HG03135 (cell line): ENCODE measurements around the gene FMN1.
A peak's percentile ranks its signal among the peaks of the same experiment; 100 is the strongest.

ENCODE experiments used
- ATAC-seq: cut with Tn5 transposase; IDR thresholded peaks from one replicate; pipeline ENCODE4 v1.9.1; 2021; ENCODE audit warnings: mild to moderate bottlenecking, moderate library complexity; ENCODE audit not compliant: unreplicated experiment

FMN1 gene

GRCh38 chr15:32843219-32843815 is 351.2 kb downstream of the FMN1 start:
- no peak for ATAC-seq

- ATAC-seq = no peak
Measured at GRCh38 chr15:32842081-32842480, 352.4 kb downstream of the FMN1 start.

- no peak for ATAC-seq
Measured at GRCh38 chr15:32840507-32841245, 353.8 kb downstream of the FMN1 start.

GRCh38 chr15:32838820-32839219 is 355.7 kb downstream of the FMN1 start:
- ATAC-seq = no peak

- ATAC-seq = no peak
Measured at GRCh38 chr15:32838338-32838737, 356.2 kb downstream of the FMN1 start.

DNA sequence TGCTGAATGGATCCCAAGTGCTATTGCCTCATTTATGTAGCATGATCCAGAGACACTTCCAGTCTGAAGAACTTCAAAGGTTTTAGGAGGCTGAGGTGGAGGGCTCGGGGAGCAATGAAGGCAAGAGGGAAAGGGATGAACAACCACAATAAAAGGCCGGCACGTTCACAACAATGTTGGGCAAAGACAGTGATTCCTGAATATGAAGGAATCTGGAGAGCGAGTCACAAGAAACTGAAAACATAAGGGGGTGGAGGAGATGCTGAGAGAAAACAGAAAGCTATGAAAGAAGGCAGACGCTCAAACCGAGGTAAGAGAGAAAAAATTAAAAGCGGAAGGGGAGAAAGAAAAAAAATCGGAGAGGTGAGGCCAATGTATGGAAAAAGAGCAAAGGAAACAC is 356.6 kb downstream of the FMN1 start:
- ATAC-seq = no peak

DNA sequence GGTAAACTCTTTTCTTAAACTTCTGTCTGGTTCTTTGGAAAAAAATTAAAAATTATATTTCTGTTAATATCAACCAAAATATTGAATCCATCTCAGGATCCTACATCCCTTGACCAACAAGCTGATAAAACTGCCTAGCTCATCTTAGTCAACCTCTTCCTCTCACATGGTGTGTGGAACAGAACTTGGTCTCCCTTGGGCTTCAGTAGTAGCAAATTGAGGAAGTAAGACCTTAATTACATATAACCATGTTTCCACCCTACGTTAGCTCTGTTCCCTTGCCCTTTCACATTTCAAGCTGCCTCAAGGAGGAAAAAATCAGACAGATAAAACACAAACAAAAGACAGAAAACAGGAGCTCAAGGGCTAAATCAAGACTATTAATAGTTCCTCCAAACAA is 360.4 kb downstream of the FMN1 start:
- ATAC-seq = peak; percentile 93

GRCh38 chr15:32833379-32833821 is 361.1 kb downstream of the FMN1 start:
- no peak for ATAC-seq

- no peak for ATAC-seq
Measured at GRCh38 chr15:32831485-32831884, 363.0 kb downstream of the FMN1 start.

GRCh38 chr15:32830241-32830640 is 364.3 kb downstream of the FMN1 start:
- ATAC-seq = no peak

DNA sequence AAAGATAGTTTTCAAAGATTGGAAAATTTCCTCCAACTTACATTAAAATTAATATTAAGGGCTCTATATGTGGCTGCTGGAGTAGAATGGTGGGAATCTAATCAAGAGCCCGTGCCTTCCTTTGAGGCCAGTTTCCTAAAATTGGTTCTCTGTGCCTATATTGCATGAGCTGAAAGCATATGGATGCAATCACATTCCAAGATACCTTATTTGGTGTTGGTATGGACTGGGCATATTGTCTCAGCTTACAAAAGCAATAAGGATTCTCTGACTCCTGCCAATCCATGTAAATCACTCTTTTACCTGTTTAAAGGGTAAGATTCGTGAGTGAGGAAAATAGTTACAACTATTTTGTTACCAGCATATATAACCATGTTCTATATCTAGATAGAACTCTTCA is 365.1 kb downstream of the FMN1 start:
- no peak for ATAC-seq

DNA sequence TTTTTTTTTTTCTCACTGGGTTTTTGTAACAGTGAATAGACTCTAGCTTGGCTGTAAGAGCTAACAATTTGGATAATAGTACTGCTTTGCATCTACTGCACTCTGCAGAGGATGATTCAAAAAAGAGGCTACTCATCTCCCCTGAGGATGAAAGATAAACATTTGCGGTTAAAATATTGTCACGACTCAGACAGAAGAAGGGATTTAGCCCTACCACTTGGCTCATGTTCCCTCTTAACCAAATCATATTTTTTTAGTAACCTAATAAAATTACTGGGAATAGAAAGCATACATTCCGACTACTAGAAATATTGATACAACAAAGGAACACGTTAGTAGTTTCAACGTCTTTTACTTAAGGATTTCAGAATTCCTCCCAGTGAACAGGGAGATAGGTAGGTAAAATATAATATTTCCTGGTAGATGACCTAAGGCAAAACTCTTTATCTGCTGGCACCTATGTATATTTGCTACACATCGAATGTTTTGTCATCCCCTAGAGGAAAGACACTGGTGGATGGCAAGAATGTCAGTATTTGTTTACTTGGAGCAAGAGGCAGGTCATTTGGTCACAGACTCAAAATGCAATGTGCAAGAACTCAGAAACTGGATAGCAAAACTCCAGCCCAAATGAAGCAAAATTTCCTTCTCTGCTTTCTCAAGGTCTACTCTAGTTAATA is 365.9 kb downstream of the FMN1 start:
- ATAC-seq = no peak

DNA sequence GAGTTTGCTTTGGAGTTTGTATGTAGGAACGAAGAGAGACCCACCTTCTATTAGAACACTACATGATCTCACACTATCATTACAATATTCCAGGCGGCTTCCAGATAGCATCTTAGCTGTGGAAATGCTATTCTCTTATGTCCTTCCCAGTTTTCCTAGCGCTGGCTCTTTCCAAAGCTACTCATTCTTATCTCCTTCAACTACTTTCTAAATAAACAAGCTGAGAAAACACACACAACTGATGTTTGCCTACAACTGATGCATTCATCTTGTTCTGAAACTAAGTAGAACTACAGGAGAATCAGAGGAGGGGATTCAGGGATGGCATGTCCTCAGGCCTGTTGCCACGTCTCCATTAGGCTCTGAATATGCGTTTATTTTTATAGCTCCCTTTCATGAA is 367.8 kb downstream of the FMN1 start:
- ATAC-seq = no peak

DNA sequence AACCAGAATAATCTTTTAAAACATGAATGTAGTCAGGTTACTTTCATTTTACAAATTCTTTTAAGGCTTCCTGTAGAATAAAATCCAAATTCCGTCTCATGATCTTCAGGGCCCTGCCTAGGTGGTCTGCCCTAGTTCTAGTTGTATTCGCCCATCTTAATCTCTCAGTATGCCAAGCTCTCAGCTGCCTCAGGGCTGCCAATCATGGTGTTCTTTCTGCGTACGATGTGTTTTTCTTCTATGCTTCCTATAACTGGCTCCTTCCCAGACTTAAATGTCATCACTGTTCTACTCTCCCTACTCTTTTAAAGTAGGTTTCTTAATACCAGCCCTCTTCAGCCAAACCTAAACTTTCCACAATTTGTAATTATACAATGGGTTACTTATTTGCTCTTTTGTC is 369.3 kb downstream of the FMN1 start:
- ATAC-seq = no peak

DNA sequence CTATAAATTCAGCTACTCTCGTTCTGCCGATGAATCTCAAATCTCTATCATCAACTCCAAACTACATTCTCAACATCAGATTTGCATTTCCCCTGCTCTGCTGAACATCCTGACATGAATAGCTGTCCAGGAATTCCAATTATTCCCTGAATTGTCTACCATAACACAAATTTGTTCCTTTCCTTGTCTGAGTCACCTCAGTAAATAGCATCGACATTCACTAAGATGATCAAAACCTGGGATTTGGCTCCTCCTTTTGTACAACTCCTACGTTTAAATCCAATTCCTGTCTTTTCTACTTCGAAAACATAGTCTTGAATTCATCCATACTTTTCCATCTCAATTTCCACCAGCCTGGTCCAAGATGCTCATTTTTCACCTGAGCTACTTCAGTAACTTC is 369.7 kb downstream of the FMN1 start:
- ATAC-seq = no peak

DNA sequence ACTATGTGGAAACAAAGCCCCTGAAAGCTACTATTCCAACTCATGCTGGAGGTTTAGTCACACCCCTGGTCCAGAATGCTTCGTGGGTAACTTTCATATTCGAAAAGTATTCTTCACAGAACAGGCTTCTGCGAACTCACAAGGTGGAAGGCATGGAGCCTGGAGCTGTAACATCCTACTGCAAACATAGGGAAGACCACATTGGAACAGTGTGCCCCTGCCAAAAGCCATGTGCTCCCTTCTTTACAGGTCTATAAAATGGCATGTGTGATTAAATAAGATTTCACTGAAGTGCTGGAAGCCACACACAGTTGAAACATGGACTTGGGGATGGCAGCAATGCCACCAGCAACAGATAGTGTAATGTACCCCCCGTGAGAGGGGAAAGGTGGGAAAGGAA is 370.8 kb downstream of the FMN1 start:
- no peak for ATAC-seq

DNA sequence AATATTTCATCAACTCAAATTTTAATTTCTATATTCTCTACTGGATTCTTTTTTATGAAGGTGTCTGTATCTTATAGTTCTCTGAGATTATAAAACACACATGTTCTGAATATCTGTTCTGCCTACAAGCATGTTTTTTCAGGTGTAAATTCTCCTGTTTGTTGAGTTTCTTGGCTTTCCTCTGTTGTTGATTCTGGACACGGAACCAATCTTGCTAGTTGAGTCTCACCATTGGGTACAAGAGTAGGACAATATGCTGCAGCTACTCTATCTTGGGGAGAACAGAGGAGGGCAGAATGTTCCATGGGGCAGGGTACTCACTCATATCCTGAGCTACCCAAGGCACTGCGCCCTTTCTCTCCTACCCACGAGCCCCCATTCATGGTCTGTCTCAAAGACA is 371.8 kb downstream of the FMN1 start:
- no peak for ATAC-seq

- no peak for ATAC-seq
Measured at GRCh38 chr15:32819448-32819847, 375.1 kb downstream of the FMN1 start.

DNA sequence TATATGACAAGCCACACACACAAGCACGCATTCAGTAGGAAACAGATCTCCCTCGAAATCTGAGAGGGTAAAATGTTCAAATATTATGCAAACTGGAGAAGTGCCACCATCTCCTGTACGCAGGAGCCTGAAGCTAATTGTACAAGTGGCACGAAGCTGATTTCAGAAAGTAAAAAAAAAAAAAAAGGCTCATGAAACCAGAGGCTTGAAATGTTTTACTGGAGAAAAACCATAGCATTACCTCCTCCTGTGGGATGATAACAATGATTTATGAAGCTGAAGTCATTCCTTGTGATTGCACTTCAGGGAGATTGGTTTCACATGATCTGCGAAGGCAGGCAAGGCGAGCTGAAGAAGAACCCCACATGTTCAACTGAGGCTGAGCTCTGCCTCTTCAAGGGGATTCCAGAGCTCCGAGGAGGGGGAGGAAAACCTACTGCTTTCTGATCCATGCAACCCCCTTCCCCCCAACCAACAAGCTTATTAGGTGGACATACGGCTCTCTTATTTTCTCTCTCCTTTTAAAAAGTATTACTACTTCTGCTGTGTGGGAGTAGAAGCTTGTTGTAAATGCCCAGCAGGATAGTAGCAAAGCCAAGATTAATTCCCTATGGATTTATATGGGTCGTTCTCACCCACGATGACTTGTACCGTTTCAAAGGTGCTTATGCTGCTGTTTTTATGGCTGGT is 375.6 kb downstream of the FMN1 start:
- ATAC-seq = no peak

DNA sequence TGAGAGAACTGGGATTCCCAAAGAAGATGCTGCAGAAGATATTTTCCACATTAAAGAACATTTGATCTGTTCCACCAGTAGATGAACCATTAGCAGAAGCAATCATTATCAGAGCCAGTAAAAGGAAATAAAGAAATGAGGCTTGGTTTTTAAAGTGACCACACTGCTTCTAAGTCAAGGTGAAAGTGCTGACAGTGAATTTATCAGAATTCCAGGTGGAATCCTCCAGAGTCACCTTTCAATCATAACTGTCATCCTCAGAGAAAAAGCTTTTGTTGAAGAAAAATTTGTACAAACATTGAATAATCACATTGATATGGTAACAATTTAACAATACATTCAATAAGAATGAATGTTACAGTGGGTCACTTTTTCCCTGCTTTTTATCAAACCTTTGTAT is 376.9 kb downstream of the FMN1 start:
- ATAC-seq = no peak

GRCh38 chr15:32807331-32807730 is 387.2 kb downstream of the FMN1 start:
- no peak for ATAC-seq

DNA sequence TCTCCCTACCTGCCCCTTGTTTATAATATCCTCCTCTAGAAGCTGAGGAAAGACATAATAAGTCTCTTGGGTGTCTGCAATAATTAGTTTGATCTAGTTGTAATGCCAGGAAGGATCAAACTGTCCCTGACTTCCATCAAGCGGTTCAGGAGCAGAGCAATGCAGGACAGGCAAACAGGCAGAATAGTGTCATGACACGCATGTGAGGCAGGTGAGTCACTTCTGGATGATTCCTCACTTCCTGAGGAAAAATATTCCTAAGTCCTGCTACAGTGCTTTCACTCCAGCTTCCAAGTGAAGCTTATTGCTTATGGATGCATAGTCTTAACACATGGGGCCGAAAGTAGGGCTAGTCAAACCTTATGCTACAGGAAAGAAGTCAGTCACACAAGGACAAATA is 390.9 kb downstream of the FMN1 start:
- ATAC-seq = no peak
